Gastroesophageal sphincter (tissue), 3 donors: ENCODE measurements around the gene NFIX.

Experiments used
- EP300 ChIP-seq: sonication (generic); formaldehyde crosslinking; IDR thresholded peaks from one replicate; pipeline ENCODE4 v1.6.1; 2017; ENCODE audit warnings: antibody characterized with exemption, mild to moderate bottlenecking
- POLR2AphosphoS5 ChIP-seq: sonication (generic); formaldehyde crosslinking; IDR thresholded peaks from one replicate; pipeline ENCODE4 v1.6.1; 2017; ENCODE audit warnings: antibody characterized with exemption
- TF ChIP-seq, protein P1 (sequence below), 4 experiments: fragments of 200-600 bp in 2 of 4; fragments of 450-650 bp in 2 of 4; sonication (generic) in 1 of 4; IDR thresholded peaks; one replicate each; pipeline ENCODE4 v1.5.1; 2017 to 2019; ENCODE audit warnings: antibody characterized with exemption in 4 of 4, mild to moderate bottlenecking in 2 of 4, moderate library complexity in 2 of 4

DNA sequence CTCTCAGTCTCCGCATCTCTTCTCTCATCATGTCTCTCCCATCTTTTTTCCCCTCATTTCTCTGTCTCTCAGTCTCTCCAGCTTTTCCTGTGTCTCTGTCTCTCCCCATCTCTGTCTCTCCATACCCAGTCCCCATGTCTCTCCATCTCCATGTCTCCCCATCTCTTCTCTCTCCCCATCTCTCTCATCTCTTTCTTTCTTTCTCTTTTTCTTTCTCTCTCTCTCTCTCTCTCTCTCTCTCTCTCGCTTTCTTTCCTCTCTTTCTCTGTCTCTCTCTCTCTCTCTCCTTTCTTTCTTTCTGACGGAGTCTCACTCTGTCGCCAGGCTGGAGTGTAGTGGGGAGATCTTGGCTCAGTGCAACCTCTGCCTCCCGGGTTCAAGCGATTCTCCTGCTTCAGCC, 12.6 kb upstream of the NFIX start:
- TF ChIP-seq POLR2AphosphoS5: no peak
- TF ChIP-seq, protein P1, sequence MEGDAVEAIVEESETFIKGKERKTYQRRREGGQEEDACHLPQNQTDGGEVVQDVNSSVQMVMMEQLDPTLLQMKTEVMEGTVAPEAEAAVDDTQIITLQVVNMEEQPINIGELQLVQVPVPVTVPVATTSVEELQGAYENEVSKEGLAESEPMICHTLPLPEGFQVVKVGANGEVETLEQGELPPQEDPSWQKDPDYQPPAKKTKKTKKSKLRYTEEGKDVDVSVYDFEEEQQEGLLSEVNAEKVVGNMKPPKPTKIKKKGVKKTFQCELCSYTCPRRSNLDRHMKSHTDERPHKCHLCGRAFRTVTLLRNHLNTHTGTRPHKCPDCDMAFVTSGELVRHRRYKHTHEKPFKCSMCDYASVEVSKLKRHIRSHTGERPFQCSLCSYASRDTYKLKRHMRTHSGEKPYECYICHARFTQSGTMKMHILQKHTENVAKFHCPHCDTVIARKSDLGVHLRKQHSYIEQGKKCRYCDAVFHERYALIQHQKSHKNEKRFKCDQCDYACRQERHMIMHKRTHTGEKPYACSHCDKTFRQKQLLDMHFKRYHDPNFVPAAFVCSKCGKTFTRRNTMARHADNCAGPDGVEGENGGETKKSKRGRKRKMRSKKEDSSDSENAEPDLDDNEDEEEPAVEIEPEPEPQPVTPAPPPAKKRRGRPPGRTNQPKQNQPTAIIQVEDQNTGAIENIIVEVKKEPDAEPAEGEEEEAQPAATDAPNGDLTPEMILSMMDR (IDR thresholded peaks at IDR 0.05): no peak
- no peak for TF ChIP-seq EP300
